Lower leg skin (tissue), 4 donors: ENCODE data around the gene CLEC4F. TPM values are rescaled to one million over a fixed set of nuclear protein-coding genes. Genes with fewer than 3 reads are reported as not detected.
"Not testable (repeated sequence)": the region's sequence is repeated elsewhere in the genome, so short reads cannot be mapped to it uniquely, and the experiment has no call there.

ENCODE experiments used
- DNase-seq, 2 donors: peaks; one replicate each; pipeline ENCODE4 v3.0.0-alpha.2; 2019; ENCODE audit warnings: low spot score in 2 of 2
- H3K4me3 ChIP-seq: fragments of 200-600 bp; sonication (generic); 2 replicates; pipeline ENCODE4 v1.5.1; 2017; ENCODE audit warnings: mild to moderate bottlenecking, low read depth; ENCODE audit not compliant: poor library complexity, severe bottlenecking
- CTCF ChIP-seq, 3 donors: fragments of 450-650 bp; IDR thresholded peaks; one replicate each; pipeline ENCODE4 v1.5.1; 2016; ENCODE audit warnings: antibody characterized with exemption in 3 of 3, mild to moderate bottlenecking in 3 of 3, moderate library complexity in 2 of 3
- POLR2A ChIP-seq, 2 donors: fragments of 450-650 bp; IDR thresholded peaks; one replicate each; pipeline ENCODE4 v1.6.1; 2016 to 2017; ENCODE audit warnings: antibody characterized with exemption in 2 of 2, mild to moderate bottlenecking in 1 of 2, moderate library complexity in 1 of 2
- WGBS, 2 donors: methylation state at CpG; one replicate each; pipeline ENCODE4 v1.1.5; 2018; 5-methylcytosine and 5-hydroxymethylcytosine counted together
- intact Hi-C: fragments of 100-400 bp; cut with DNase I; formaldehyde crosslinking; loops from one replicate; pipeline ENCODE4 v1.15.0; 2023; ENCODE audit warnings: low total_unique reads
- total RNA-seq, 4 donors: library from RNA; depleted of rRNA; stranded (reverse); fragments of >200 nt; gene quantifications; one replicate each; pipeline ENCODE4 v1.1.0, GENCODE V29; 2016

Gene CLEC4F
- total RNA-seq, 4 donors from 2014 or later = 0.42 to 1.2 (median 0.82) TPM

GRCh38 chr2:70801607-70802263 lies 18.7 kb downstream of the CLEC4F start:
- no peak for DNase-seq
- intact Hi-C loops = no loop called here
- H3K4me3 ChIP-seq = no peak overlapping the region
- 72 to 77% methylated on average over 10 of the region's 10 CpGs for WGBS, 2 donors
- TF ChIP-seq POLR2A (IDR thresholded peaks at IDR 0.05) = no peak
- TF ChIP-seq CTCF (IDR thresholded peaks at IDR 0.05) = no peak

GRCh38 chr2:70799706-70800105 lies 20.7 kb downstream of the CLEC4F start:
- DNase-seq = no peak
- 87 to 96% methylated on average over 2 of the region's 2 CpGs for WGBS, 2 donors
- intact Hi-C loops = no loop called here
- no peak overlapping the region for H3K4me3 ChIP-seq
- TF ChIP-seq POLR2A (IDR thresholded peaks at IDR 0.05) (no peak), CTCF (IDR thresholded peaks at IDR 0.05) (no peak)

- intact Hi-C loops, DNase-seq, H3K4me3 ChIP-seq: not testable (repeated sequence)
- 80 to 86% methylated on average over 3 of the region's 3 CpGs for WGBS, 2 donors
These were observed 22.4 kb downstream of the CLEC4F start for GRCh38 chr2:70797996-70798395.

- no peak for TF ChIP-seq CTCF (IDR thresholded peaks at IDR 0.05)
- TF ChIP-seq POLR2A (IDR thresholded peaks at IDR 0.05) = no peak
- WGBS, 2 donors = 36 to 40% methylated on average over 2 of the region's 2 CpGs
- intact Hi-C loops = no loop called here
- H3K4me3 ChIP-seq = no peak overlapping the region
- DNase-seq = no peak
These were observed 22.9 kb downstream of the CLEC4F start for GRCh38 chr2:70797506-70797905.

- DNase-seq = no peak
- TF ChIP-seq CTCF (IDR thresholded peaks at IDR 0.05) (no peak), POLR2A (IDR thresholded peaks at IDR 0.05) (no peak)
- intact Hi-C loops = no loop called here
- 74 to 85% methylated on average over 1 of the region's 1 CpG for WGBS, 2 donors
- no peak overlapping the region for H3K4me3 ChIP-seq
These were observed 24.1 kb downstream of the CLEC4F start for GRCh38 chr2:70796262-70796661.

GRCh38 chr2:70795164-70795995 lies 25.0 kb downstream of the CLEC4F start:
- H3K4me3 ChIP-seq = no peak overlapping the region
- TF ChIP-seq CTCF (IDR thresholded peaks at IDR 0.05) (no peak), POLR2A (IDR thresholded peaks at IDR 0.05) (no peak)
- no peak for DNase-seq
- 75 to 76% methylated on average over 4 of the region's 4 CpGs for WGBS, 2 donors
- intact Hi-C loops = no loop called here
